ENCODE data around the gene CER1. TPM values are rescaled to one million over a fixed set of nuclear protein-coding genes. Genes with fewer than 3 reads are reported as not detected.
"Not testable (repeated sequence)": the region's sequence is repeated elsewhere in the genome, so short reads cannot be mapped to it uniquely, and the experiment has no call there.

The CER1 gene
- total RNA-seq, 1 experiment from 2014 or later: not detected

DNA sequence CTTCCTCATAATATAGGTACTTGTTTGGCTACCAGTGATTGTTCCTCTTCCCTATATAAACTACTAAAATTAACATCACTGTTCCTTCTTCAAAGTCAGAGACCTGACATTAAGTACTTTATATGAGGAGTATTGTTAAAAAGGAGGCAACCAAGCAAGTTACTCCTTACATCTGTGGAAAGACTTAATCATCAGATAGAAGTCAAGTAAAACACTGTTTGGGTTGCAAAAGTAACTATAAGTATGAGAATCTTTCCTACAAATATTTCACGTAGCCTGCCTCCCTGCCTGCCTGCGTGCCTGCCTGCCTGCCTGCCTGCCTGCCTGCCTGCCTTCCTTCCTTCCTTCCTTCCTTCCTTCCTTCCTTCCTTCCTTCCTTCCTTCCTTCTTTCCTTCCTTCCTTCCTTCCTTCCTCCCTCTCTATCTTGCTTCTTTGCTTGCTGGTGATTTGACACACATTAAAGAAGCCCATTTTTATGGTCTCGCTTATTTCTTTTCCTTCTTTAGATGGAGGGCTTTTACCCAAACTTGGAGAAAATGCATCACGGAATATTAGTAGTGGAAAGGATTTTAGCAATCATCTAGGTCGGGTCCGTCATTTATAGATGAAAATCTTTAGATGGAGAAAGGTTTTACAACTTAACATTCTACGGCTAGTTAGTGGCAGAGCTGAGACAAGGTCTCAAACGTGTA is 3.2 kb downstream of the CER1 start:
- DNase-seq (ENCODE audit: extremely low read depth, low read depth): no peak

DNA sequence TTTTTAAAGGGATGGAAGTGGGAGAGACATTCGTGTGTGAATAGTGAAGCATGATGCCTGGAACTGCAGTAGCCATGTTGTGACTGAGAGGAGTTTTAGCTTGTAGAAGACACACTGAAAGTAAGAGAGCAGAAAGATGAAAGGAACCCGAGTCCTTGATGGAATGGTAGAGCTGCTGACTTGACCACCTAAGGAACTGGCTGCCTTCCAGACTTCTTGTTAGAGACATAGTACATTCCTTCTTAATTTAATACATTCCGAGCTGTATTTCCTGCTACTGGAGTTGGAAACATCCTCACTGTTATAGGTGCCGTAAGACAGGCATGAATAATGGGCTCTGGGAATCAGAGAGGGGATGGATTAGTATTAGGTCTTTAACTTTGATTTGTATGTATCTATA is 7.4 kb downstream of the CER1 start:
- DNase-seq (ENCODE audit: extremely low read depth, low read depth): no peak

DNA sequence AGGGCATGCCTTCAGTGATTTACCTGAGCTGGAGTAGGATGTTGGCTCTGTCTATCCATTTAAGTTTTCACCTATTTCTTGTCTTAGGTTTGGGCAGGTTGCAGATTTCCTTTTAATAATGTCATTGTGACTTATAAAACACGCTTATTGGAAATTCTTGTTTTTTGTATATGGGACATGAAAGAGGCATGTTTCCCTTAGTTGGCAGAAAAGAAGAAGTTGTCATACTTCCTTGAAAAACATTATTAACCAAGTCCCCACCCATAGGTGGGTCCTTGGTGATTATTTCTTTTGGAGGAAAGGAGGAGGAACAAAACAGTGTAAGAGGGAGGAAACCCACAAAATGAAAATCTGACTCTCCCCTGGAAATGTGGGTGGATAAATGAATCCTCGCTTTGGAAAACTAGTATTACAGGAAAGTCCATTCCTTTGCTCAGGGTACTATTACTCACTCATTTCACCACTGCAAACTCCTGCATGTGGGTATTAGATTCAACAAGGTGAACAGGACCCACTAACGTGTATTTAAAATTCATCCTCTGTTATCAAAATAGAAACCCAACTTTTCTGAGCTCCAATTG is 9.3 kb downstream of the CER1 start:
- DNase-seq (ENCODE audit: extremely low read depth, low read depth): no peak

DNA sequence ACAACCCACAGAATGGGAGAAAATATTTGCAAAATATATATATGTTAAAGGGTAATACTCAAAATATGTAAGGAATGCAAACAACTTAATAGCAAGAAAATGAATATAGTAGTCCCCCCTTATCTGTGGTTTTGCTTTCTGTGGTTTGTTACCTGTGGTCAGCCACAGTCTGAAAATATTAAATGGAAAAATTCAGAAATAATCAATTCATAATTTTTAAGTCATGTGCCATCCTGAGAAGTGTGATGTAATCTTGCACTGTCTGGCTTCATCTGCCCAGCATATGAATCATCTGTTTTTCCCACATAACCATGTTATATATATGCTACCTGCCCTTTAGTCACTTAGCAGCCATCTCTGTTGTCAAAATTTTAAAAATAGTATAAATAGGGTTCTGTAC is 11.7 kb downstream of the CER1 start:
- DNase-seq (ENCODE audit: extremely low read depth, low read depth): no peak

DNA sequence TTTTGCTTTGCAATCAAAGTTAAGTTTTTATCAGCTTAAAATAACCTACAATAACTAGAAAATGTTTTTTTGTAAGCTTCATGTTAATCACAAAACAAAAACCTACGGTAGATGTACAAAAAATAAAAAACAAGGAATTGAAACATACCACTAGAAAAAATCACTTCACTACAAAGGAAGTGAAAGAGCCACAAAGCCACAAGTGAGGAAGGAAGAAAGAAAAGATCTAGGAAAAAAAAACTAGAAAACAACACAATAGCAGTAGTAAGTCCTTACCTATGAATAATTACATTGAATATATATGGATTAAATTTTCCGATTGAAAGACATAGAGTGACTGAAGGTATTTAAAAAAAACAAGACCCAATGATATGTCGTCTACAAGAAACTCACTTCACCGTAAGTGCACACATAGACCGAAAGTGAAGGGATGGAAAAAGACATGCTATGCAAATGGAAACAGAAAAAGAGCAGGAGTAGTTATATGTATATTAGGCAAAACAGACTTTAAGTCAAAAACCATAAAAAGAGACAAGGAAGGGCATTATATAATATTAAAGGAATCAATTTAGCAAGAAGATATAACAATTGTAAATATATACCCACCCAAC is 15.9 kb downstream of the CER1 start:
- DNase-seq (ENCODE audit: extremely low read depth, low read depth): no peak

DNA sequence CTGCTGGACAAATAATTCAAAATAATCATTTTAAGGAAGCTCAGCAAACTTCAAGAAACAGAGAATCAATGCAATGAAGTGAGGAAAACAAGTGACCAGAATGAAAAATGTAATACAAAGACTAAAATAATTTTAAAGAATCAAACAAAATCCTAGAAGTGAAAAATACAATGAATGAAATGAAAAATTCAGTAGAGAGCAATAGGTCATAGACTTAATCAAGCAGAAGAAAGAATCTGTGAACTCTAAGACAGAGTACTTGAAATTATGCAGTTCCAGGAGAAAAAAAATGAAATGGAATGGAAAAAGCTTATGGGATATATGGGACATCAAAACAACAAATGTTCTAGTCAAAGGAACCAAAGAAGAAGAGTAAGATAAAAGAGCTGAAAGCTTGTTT is 17.5 kb downstream of the CER1 start:
- DNase-seq (ENCODE audit: extremely low read depth, low read depth): no peak

DNA sequence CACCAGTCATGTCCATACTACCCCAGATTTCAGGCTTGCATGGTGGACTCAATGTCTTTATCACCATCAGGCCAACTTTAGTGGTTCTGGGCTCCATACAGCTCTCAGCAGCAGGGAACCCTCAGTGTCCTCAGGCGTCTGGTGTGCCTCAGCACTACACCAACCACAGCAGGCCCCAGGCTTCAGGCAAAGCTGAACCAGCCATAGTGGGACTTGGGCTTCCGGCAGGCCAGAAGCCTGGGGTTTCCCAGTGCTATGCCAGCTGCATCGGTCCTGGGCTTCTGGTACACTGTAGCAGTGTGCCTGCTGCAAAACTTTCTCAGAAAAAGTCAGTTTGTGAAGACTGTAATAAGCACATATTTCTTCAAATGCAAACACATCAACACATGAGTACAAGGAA is 18.3 kb downstream of the CER1 start:
- DNase-seq (ENCODE audit: extremely low read depth, low read depth): no peak

DNA sequence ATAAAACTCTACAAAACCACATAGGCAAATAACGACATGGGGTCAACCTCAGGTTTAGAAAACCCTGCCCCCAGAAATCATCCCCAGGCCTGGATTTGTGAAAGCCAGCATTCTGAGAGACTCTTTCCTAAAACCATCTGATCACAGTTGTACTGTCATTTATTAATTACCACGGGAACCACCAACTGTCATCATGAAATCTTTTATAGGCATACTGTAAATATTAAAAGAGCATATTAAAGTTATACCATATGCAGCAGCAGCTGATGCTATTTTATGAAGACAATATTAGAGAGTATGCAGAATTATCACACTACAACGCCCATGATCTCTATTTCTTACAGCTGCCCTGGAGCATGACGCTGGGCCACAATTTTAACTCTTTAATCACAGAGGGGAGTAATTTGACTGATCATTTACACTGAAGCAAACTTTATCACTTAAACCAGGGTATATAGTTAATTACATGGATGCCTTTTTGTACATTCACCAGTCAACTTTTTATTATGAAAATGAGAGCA is 20.3 kb downstream of the CER1 start:
- DNase-seq (ENCODE audit: extremely low read depth, low read depth): no peak

DNA sequence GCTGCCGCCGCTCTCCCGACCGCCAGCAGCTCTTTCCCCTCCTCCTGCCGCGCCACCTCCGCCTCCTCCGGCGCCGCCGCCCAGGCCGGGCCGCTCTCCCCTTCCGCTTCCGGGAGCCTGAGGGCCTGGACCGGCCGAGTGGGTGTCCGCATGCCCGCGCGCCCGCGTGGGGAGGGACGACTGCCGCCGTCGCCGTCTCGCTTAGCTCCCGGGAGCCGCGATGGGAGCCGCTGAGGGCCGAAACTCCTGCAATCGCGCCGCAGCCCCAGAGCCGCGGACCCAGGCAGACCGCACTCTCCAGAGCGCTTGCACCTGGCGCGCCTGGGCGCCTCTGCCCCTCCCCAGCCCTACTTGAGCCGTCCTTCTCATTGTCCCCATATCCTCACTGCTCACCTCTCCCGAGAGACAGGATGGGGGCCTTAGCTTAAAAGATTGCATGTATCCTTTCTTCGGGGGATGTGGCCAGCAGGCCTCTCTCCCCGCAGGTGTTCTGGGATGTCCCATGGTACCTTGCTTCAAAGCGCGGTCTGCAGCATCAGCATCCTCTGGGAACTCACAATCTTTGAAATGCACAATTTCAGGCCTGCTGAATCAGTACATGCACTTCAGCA is 29.2 kb downstream of the CER1 start, which contains the start of gene ZDHHC21:
Gene ZDHHC21 (minus strand): TSS at position 182 of the 611 bp plus-strand sequence. CDS start 19,092 bp downstream, outside the sequence.
- peak; percentile 39 for DNase-seq (ENCODE audit: extremely low read depth, low read depth)

DNA sequence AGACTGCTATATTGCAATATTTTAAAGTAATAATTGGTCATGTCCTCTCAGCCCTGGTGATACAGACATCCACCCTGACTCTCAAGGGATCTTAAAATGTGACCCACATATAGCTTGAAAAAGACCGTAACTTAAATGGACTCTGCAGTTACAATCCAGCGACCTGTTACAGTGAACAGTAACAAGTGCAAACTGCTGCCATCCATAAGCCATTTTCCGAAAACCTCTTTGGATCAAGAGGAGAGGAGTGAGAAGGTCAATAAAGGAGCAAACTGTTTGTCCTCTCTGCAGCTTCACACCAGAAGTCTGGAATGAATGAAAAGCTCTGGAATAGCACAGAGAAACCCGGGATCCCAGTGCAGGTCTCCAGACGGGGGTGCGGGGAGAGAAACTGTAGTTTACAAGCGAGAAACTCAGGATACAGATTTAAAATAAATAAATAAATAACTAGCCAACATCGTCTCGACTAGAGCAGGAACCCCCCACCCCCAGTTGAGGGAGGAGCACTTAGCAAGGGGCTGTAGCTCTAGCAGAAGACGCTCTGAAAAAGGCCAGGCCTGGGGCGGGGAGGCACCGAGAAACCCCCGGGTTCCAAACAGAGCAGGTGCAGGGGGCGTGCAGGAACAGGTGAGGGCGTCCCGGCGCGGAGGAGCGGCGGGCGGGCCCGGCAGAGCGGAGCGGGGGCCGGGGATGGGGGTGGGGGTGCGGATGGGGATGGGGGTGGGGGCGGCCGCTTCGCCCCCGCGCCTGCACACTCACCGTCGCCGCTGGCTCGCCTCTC is 29.9 kb downstream of the CER1 start:
- no peak for DNase-seq (ENCODE audit: extremely low read depth, low read depth)

DNA sequence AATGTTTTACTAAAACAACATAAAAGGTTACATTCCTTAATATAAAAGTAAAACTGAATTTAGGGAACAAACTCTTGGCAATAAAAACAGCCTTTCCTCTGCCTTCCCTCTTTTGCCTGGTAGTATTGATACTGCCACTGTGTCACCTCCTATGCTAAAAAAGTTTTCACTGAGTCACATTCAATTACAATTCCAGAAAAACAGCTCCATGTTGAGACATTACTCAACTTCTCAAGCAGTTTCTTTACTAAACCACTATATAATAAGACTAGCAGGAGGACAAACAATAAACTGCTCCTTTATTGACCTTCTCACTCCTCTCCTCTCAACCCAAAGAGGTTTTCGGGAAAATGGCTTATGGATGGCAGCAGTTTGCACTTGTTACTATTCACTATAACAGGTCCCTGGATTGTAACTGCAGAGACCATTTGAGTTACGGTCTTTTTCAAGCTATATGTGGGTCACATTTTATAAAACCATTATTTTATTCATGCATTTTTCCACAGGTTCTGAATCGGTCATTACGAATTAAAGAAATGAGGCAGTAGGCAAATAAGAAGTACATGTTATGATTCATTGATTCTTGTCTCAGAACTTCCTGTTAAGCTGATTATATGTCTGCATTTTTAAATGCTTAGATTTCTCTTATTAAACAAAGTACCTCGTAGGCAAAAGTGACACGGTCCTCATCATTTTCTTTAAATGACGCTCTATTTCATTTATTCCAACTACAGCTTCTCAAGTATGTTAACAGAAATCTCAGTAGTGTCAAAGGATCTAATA is 31.4 kb downstream of the CER1 start:
- DNase-seq (ENCODE audit: extremely low read depth, low read depth): no peak

DNA sequence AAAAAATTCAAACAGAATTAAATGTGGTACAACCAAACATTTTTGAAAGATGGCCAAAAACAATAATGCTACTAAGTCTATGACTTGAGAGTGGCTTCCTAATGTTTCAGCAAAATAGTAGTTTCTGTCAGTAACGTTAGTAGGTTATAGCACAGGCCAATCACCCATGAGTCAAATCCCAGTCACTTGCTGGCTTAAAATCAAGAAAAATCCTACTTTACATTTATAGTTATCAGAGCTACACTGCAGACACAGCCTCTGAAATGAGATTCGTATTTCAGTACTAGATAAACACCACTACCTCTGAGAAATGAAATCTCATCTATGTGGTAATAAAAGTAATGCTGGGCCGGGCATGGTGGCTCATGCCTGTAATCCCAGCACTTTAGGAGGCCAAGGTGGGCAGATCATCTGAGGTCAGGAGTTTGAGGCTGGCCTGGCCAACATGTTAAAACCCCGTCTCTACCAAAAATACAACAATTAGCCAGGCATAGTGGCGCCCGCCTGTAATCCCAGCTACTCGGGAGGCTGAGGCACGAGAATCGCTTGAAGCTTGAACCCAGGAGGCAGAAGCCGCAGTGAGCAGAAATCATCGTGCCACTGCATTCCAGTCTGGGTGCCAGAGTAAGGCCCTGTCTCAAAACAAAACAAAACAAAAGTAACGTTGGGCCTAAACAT is 35.4 kb downstream of the CER1 start:
- DNase-seq (ENCODE audit: extremely low read depth, low read depth): no peak

DNA sequence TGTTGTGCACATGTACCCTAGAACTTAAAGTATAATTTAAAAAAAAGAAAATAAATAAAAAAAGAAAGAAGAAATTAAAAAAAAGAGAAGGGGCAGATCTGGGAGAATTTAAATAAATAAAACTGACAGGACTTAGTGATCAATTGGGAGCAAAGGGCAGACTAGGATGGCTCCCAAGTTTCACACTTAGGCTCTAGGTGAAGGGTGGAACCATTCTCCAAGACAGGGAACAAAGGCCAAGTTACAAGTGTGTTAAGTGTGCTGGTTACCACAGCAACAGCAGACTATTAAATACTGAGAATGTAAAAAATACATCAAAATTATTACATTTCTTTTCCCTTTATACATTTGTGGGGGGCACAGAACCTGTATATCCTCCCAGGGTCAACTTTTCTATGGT is 36.4 kb downstream of the CER1 start:
- no peak for DNase-seq (ENCODE audit: extremely low read depth, low read depth)

DNA sequence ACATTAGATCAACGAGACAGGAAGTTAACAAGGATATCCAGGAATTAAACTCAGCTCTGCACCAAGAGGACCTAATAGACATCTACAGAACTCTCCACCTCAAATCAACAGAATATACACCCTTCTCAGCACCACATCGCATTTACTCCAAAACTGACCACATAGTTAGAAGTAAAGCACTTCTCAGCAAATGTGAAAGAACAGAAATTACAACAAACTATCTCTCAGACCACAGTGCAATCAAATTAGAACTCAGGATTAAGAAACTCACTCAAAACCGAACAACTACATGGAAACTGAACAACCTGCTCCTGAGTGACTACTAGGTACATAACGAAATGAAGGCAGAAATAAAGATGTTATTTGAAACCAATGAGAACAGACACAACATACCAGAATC is 39.9 kb downstream of the CER1 start:
- not testable (repeated sequence) for DNase-seq (ENCODE audit: extremely low read depth, low read depth)

DNA sequence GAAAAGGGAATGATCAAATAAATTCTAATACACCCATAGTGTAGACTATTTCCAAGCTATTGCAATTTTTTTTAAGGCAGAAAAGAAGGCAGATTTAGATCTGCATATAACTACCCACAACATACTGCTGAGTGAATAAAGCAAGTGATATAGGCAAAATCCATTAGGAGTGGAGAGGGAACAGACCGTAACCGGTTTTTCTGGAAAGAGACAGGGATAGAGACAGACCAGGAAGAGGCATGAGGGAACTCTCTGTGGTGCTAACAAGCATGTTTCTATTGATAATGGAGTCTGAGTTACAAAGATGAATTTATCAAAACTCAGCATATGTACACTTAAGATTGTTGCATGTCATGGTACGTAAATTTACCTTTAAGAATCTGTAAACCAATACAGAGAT is 43.8 kb downstream of the CER1 start:
- DNase-seq (ENCODE audit: extremely low read depth, low read depth): no peak

DNA sequence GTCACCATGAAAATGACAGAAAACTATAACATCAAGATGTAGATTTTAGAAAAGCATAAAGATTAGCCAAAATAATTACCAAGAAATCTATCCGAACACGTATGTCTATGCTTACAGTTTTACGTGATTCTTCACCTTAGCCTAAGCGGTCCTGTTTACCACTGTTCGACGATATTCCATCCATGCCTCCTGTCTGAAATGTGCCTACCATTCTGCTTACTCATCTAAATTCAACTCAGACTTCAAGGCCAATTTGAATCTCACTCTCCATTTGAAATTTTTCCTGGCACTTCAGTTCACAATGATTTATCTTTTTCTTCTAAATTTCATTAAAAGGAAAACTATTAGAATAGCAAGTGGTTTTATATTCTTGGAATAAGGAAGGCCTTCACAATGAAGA is 44.7 kb downstream of the CER1 start:
- DNase-seq (ENCODE audit: extremely low read depth, low read depth): no peak

DNA sequence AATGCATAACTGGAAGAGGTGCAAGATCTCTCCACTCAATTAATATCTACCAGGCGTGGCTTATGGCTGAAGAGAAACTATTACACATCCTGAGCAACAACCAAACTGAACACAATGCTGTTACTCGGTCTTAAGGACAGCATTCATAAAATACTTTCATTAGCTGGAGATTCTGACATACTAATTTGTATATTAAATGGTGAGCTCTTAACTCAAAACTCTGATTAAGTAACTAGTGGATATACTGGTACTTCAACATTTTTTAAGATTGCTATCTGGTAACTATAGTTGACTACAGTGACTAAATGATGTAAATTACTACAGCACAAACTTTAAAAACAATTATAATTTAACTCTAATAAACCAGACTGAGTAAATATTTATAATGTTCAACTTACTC is 45.1 kb downstream of the CER1 start:
- DNase-seq (ENCODE audit: extremely low read depth, low read depth): no peak

DNA sequence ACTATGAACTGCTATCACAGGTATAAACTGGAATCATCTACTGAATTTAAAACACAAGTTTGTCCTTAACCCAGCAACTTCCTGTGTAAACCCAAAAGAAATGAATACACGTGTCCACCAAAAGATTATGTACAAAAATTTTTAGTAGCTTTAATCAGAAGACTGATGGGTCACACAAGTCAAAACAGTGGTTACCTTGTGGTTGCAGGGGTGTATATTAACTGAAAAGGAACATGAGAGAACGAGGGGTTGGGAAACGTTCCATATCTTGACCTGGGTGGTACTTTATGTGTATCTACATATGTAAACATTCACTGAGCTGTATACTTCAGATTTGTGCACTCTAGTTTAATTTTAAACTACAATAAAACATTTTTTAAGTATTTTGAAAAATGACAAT is 47.9 kb downstream of the CER1 start:
- no peak for DNase-seq (ENCODE audit: extremely low read depth, low read depth)

DNA sequence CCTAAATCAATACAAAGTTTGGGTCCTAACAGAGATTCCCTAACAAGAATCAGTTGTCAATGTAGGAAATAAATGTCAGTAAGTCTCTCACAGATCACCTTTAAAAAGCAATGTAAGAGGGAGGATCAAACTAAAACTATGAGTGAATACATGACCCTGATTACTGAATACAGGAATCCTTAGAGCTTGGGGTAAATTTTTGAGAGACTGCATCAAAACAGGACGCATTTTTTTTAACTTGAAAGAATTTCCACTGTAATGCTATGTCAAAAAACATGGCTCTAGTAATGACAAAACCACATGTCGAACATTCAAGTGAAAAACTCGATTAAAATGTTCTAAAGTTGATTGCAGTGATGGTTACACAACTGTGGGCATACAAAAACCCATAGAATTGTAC is 51.2 kb downstream of the CER1 start:
- no peak for DNase-seq (ENCODE audit: extremely low read depth, low read depth)
